Measurements from ENCODE around the gene ALPL.

DNA sequence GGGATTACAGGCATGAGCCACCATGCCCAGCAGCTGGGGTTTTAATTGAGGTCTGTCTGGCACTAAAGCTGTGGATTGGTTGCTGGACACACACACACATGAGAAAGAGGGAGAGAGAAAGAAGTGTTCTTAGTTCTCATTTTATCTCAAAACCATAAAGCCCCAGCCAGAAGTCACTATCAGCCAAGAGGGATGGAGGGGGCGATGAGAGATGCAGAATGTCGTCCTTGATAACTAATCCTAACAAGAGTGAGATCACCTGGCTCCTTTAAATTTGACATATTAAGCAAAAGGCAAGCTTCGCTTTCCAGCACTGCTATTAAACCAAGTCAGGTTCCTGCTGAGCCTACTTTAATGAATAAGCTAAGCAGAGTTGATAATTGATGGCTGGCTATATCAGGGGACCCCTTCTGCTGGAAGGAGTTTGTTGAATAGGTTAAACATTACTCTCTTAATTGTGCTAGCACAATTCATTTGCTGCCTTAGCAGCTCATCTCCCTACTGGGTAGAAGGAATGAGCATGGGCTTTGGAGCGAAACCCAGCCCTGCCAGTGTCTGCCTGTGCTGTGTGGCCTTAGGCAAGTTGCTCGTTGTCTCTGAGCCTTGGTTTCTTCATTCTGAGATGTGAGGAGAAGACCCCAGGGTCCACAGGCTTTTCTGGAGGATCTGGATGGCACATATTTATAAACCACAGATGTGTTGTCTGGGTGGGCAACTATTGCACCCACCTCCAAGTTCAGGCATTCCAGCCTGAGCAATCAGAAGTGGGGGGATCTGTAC, 50.8 kb downstream of the ALPL start:
- TF ChIP-seq, protein P1, sequence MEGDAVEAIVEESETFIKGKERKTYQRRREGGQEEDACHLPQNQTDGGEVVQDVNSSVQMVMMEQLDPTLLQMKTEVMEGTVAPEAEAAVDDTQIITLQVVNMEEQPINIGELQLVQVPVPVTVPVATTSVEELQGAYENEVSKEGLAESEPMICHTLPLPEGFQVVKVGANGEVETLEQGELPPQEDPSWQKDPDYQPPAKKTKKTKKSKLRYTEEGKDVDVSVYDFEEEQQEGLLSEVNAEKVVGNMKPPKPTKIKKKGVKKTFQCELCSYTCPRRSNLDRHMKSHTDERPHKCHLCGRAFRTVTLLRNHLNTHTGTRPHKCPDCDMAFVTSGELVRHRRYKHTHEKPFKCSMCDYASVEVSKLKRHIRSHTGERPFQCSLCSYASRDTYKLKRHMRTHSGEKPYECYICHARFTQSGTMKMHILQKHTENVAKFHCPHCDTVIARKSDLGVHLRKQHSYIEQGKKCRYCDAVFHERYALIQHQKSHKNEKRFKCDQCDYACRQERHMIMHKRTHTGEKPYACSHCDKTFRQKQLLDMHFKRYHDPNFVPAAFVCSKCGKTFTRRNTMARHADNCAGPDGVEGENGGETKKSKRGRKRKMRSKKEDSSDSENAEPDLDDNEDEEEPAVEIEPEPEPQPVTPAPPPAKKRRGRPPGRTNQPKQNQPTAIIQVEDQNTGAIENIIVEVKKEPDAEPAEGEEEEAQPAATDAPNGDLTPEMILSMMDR (IDR thresholded peaks at IDR 0.05) = no peak
- TF ChIP-seq POLR2A (IDR thresholded peaks at IDR 0.05) (no peak), EP300 (IDR thresholded peaks at IDR 0.05) (no peak), POLR2AphosphoS5 (IDR thresholded peaks at IDR 0.05) (no peak)

Data from upper lobe of left lung (tissue), 4 donors.